Trophoblast cell (in vitro differentiated cells and primary cell): ENCODE measurements around the gene DEPDC5.

Source experiments
- DNase-seq, 2 donors: peaks; one replicate each; pipeline ENCODE4 v3.0.0-alpha.2; 2016
- H2AFZ ChIP-seq: 2 replicates; pipeline ENCODE4 v1.6.1; 2013; ENCODE audit warnings: low read length, moderate library complexity, mild to moderate bottlenecking; ENCODE audit not compliant: insufficient read depth, poor library complexity
- H2AK5ac ChIP-seq: 2 replicates; pipeline ENCODE4 v1.6.1; 2013; ENCODE audit warnings: mild to moderate bottlenecking, low read length
- H2BK120ac ChIP-seq: 2 replicates; pipeline ENCODE4 v1.6.1; 2013; ENCODE audit warnings: low read length, mild to moderate bottlenecking, moderate library complexity; ENCODE audit not compliant: insufficient read depth, poor library complexity
- H2BK12ac ChIP-seq: 2 replicates; pipeline ENCODE4 v1.6.1; 2013; ENCODE audit warnings: mild to moderate bottlenecking, low read length, moderate library complexity
- H2BK5ac ChIP-seq: 2 replicates; pipeline ENCODE4 v1.6.1; 2013; ENCODE audit warnings: low read length, low read depth, moderate library complexity, mild to moderate bottlenecking; ENCODE audit not compliant: poor library complexity
- H3K14ac ChIP-seq: 2 replicates; pipeline ENCODE4 v1.6.1; 2013; ENCODE audit warnings: mild to moderate bottlenecking, low read length
- H3K18ac ChIP-seq: 2 replicates; pipeline ENCODE4 v1.6.1; 2013; ENCODE audit warnings: mild to moderate bottlenecking, low read length
- H3K23ac ChIP-seq: 2 replicates; pipeline ENCODE4 v1.6.1; 2013; ENCODE audit warnings: low read length
- H3K27ac ChIP-seq: 2 replicates; pipeline ENCODE4 v1.5.1; 2013; ENCODE audit warnings: low read depth, mild to moderate bottlenecking, inconsistent platforms, low read length, moderate library complexity
- H3K27me3 ChIP-seq: 2 replicates; pipeline ENCODE4 v1.6.1; 2013; ENCODE audit warnings: inconsistent platforms, mild to moderate bottlenecking, low read length, moderate library complexity; ENCODE audit not compliant: insufficient read depth
- H3K36me3 ChIP-seq, 2 experiments: 1 replicate in 1 of 2; 2 replicates in 1 of 2; pipeline ENCODE4 v1.6.1; 2013; ENCODE audit warnings: low read length in 2 of 2, mild to moderate bottlenecking in 2 of 2, moderate library complexity in 1 of 2; ENCODE audit not compliant: insufficient read depth in 2 of 2, control insufficient read depth in 1 of 2
- H3K4ac ChIP-seq: 2 replicates; pipeline ENCODE4 v1.6.1; 2013; ENCODE audit warnings: low read depth, mild to moderate bottlenecking, low read length, moderate library complexity
- H3K4me1 ChIP-seq, 2 experiments: 1 replicate in 1 of 2; 2 replicates in 1 of 2; pipeline ENCODE4 v1.6.1; 2013; ENCODE audit warnings: low read length in 2 of 2, mild to moderate bottlenecking in 2 of 2, moderate library complexity in 1 of 2; ENCODE audit not compliant: insufficient read depth in 2 of 2, control insufficient read depth in 1 of 2
- H3K4me2 ChIP-seq: 2 replicates; pipeline ENCODE4 v1.6.1; 2013; ENCODE audit warnings: inconsistent platforms, mild to moderate bottlenecking, low read length, moderate library complexity
- H3K4me3 ChIP-seq: 2 replicates; pipeline ENCODE4 v1.5.1; 2013; ENCODE audit warnings: mild to moderate bottlenecking, low read depth, low read length, inconsistent platforms
- H3K79me1 ChIP-seq: one replicate; pipeline ENCODE4 v1.6.1; 2013; ENCODE audit warnings: low read length
- H3K79me2 ChIP-seq: 2 replicates; pipeline ENCODE4 v1.6.1; 2013; ENCODE audit warnings: low read length, mild to moderate bottlenecking; ENCODE audit not compliant: control insufficient read depth, insufficient read depth, poor library complexity
- H3K9ac ChIP-seq: 2 replicates; pipeline ENCODE4 v1.6.1; 2013; ENCODE audit warnings: mild to moderate bottlenecking, low read length
- H3K9me3 ChIP-seq: 2 replicates; pipeline ENCODE4 v1.6.1; 2013; ENCODE audit warnings: low read depth, mild to moderate bottlenecking, control low read depth, inconsistent platforms, low read length; ENCODE audit not compliant: insufficient read depth
- H4K12ac ChIP-seq: 2 replicates; pipeline ENCODE4 v1.6.1; 2013; ENCODE audit warnings: low read depth, mild to moderate bottlenecking, low read length, moderate library complexity
- H4K8ac ChIP-seq: 2 replicates; pipeline ENCODE4 v1.6.1; 2013; ENCODE audit warnings: low read depth, mild to moderate bottlenecking, low read length, moderate library complexity
- H4K91ac ChIP-seq: one replicate; pipeline ENCODE4 v1.6.1; 2013; ENCODE audit warnings: low read depth, mild to moderate bottlenecking, low read length, moderate library complexity
- WGBS: extraction: QIAGEN DNeasy Blood & Tissue Kit; methylation state at CpG from one replicate; pipeline ENCODE4 v1.1.7; 2013; ENCODE audit warnings: missing lambda C conversion rate; ENCODE audit not compliant: insufficient read length, insufficient coverage; ENCODE audit errors: extremely low coverage; 5-methylcytosine and 5-hydroxymethylcytosine counted together

The DEPDC5 gene

DNA sequence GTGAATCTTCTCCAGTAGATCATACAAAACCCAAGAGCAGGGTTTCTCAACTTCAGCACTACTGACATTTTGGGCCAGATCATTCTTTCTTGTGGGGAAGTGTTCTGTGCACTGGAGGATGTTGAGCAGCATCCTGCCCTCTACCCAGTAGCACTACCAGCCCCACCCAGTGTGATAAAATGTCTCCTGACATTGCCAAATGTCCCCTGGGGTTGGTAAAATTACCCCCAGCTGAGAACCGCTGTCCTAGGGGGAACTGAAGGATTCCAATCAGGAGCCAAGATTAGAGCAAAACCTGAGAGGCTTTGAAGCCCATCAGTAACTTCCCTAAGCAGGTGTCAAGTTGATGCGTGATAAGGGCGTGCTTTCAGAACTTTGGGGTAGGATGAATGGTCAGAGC, 129.2 kb downstream of the DEPDC5 start:
- peaks cover 5 to 7% of the 10 kb centered on the region in 2 experiments for H3K36me3 ChIP-seq
- no CpG with 5 or more reads among the region's 3 CpGs for WGBS
- no peak overlapping the region for H2BK12ac ChIP-seq
- no peak overlapping the region for H2AK5ac ChIP-seq
- no peak for DNase-seq
- H3K4me2 ChIP-seq: no peak overlapping the region
- H3K9ac ChIP-seq: no peak overlapping the region
- H3K18ac ChIP-seq: no peak overlapping the region
- no peak overlapping the region for H2BK120ac ChIP-seq
- no peak overlapping the region for H4K8ac ChIP-seq
- H4K91ac ChIP-seq: no peak overlapping the region
- H3K9me3 ChIP-seq: no peaks in the 10 kb centered on the region
- no peak overlapping the region for H2AFZ ChIP-seq
- H3K4me3 ChIP-seq: no peak overlapping the region
- no peak overlapping the region for H3K4ac ChIP-seq
- H3K27me3 ChIP-seq: no peaks in the 10 kb centered on the region
- no peaks in the 10 kb centered on the region for H3K4me1 ChIP-seq
- H3K23ac ChIP-seq: no peak overlapping the region
- H3K27ac ChIP-seq: no peak overlapping the region
- H3K79me1 ChIP-seq: no peaks in the 10 kb centered on the region
- no peak overlapping the region for H2BK5ac ChIP-seq
- H4K12ac ChIP-seq: no peak overlapping the region
- H3K14ac ChIP-seq: no peak overlapping the region
- no peaks in the 10 kb centered on the region for H3K79me2 ChIP-seq

DNA sequence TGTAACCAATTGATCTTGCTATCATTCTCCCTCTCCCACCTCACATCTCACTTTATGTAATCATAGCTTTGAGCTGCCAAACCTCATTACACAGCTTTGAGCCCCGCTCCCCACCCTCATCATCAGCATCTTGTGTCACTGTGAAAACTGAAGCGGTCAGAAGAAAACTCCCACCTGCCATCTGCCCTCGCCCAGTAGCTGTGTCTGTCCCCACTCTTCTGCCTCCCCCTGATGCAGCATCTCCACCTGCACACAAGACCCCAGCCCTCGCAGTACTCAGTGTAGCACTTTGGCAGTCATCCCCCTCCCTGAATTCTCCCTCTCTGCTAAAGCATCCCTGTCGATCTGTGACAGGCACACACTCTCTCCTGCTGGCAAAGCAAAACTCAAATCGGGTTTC, 130.2 kb downstream of the DEPDC5 start:
- Histone ChIP-seq H2AFZ (no peak overlapping the region), H3K4me2 (no peak overlapping the region), H3K4me1 (no peaks in the 10 kb centered on the region), H2AK5ac (no peak overlapping the region), H2BK120ac (no peak overlapping the region), H4K91ac (no peak overlapping the region), H4K8ac (no peak overlapping the region), H3K23ac (no peak overlapping the region), H3K4ac (no peak overlapping the region), H2BK12ac (no peak overlapping the region), H3K9ac (no peak overlapping the region), H3K4me3 (no peak overlapping the region), H2BK5ac (no peak overlapping the region), H3K9me3 (no peaks in the 10 kb centered on the region), H3K18ac (no peak overlapping the region), H3K79me1 (no peaks in the 10 kb centered on the region), H3K79me2 (no peaks in the 10 kb centered on the region), H3K14ac (no peak overlapping the region), H3K36me3 (peaks cover 5 to 7% of the 10 kb centered on the region in 2 experiments), H4K12ac (no peak overlapping the region), H3K27ac (no peak overlapping the region), H3K27me3 (no peaks in the 10 kb centered on the region)
- no CpG with 5 or more reads among the region's 6 CpGs for WGBS
- DNase-seq: no peak

DNA sequence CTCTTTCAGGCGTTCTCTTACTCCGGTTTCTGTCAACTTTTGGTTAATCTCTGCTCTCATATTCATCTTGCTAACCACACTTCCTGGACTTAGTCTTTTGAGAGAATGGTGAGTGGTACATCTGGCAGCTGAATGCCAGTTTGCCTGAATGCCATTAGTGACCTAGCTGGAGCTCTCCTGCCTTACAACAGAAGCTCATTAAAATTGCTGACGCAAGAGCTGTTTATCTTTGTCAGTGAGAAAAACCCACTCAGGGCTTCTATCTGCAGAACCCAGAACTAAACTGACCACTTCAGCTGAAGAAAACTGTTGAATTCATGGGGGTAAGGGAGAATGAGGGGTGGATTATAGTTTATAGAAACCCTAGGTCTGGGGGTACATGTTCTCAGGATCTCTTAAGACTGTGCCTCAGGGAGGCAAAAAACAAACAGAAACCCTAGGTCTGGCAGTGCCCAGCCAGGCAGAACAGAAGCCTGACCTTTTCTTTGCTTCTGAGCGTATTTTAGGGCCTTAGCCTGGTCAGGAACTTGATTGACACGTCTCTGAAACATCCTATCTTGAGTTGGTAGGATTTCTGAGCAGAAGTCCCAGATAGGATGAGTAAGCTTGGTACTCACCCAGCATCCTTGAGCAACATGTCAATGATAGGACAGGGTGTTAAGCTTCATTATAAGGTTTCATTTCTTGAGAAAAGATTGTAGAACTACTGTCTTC, 137.7 kb downstream of the DEPDC5 start:
- no peak overlapping the region for H3K18ac ChIP-seq
- H3K79me1 ChIP-seq: no peaks in the 10 kb centered on the region
- no peak overlapping the region for H3K4ac ChIP-seq
- no CpG with 5 or more reads among the region's 5 CpGs for WGBS
- no peak overlapping the region for H3K27ac ChIP-seq
- H3K27me3 ChIP-seq: no peaks in the 10 kb centered on the region
- H2BK12ac ChIP-seq: no peak overlapping the region
- H4K91ac ChIP-seq: no peak overlapping the region
- no peak overlapping the region for H3K9ac ChIP-seq
- H2BK120ac ChIP-seq: no peak overlapping the region
- no peaks in the 10 kb centered on the region for H3K9me3 ChIP-seq
- H4K12ac ChIP-seq: no peak overlapping the region
- no peak overlapping the region for H4K8ac ChIP-seq
- H3K23ac ChIP-seq: no peak overlapping the region
- H2BK5ac ChIP-seq: no peak overlapping the region
- DNase-seq: no peak
- H3K79me2 ChIP-seq: no peaks in the 10 kb centered on the region
- no peak overlapping the region for H2AFZ ChIP-seq
- no peak overlapping the region for H2AK5ac ChIP-seq
- no peak overlapping the region for H3K4me3 ChIP-seq
- no peak overlapping the region for H3K4me2 ChIP-seq
- H3K36me3 ChIP-seq: peaks cover 5 to 9% of the 10 kb centered on the region in 2 experiments
- H3K14ac ChIP-seq: no peak overlapping the region
- no peaks in the 10 kb centered on the region for H3K4me1 ChIP-seq

DNA sequence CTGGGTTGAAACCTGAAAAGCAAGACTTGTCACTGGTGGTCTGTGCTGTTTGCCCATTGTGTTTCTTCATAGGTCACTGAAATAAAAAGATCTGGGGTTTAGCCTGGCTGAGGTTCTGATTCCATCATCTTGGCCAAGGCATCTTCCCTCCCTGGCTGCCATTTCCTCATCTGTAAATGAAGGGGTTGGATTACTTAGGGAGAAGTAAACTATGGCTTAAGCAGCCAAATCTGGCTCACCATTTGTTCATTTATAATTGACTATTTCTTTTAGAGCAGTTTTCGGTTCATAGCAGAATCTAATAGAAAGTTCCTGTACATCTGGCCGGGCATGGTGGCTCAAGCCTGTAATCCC, 138.2 kb downstream of the DEPDC5 start:
- Histone ChIP-seq H3K18ac (no peak overlapping the region), H3K27ac (no peak overlapping the region), H3K9ac (no peak overlapping the region), H3K79me2 (no peaks in the 10 kb centered on the region), H3K4ac (no peak overlapping the region), H3K9me3 (no peaks in the 10 kb centered on the region), H2BK12ac (no peak overlapping the region), H3K79me1 (no peaks in the 10 kb centered on the region), H3K4me2 (no peak overlapping the region), H4K12ac (no peak overlapping the region), H3K36me3 (peaks cover 5 to 9% of the 10 kb centered on the region in 2 experiments), H3K23ac (no peak overlapping the region), H2AK5ac (no peak overlapping the region), H4K91ac (no peak overlapping the region), H3K14ac (no peak overlapping the region), H3K27me3 (no peaks in the 10 kb centered on the region), H3K4me3 (no peak overlapping the region), H4K8ac (no peak overlapping the region), H3K4me1 (no peaks in the 10 kb centered on the region), H2BK120ac (no peak overlapping the region), H2AFZ (no peak overlapping the region), H2BK5ac (no peak overlapping the region)
- no peak for DNase-seq
- WGBS: no CpG with 5 or more reads among the region's 2 CpGs
